Measurements from ENCODE around the gene CIAO1.

CIAO1 gene

DNA sequence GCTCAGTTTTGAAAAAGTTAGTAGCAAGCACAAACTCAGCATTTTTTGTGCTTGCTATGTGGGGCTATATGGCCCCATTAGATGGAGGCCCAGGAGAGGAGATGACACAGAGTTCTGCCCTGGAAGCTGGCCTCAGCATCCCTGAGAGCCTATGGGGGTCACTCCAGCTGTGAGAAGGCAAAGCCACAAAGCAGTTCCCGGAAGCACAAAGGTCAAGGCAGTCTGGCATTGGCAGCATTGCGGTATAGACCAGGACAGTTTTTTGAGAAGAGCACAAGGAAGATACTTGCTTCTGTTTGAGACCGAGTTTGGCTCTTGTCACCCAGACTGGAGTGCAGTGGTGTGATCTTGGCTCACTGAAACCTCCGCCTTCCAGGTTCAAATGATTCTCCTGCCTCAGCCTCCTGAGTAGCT, 51.6 kb downstream of the CIAO1 start:
- no peaks in the 10 kb centered on the region for H3K27me3 ChIP-seq (ENCODE audit: low read length)
- H3K4me2 ChIP-seq (ENCODE audit: low read depth, low read length, poor library complexity, severe bottlenecking) = no peak overlapping the region
- H3K4me3 ChIP-seq (ENCODE audit: insufficient read depth, low read length, poor library complexity, severe bottlenecking) = no peak overlapping the region
- no peak overlapping the region for H3K9ac ChIP-seq (ENCODE audit: low read length)
- no peaks in the 10 kb centered on the region for H3K9me2 ChIP-seq (replicated peaks; ENCODE audit: insufficient read depth, low read length)
- no peak overlapping the region for H2AFZ ChIP-seq (ENCODE audit: low read depth, low read length, severe bottlenecking)
- H3F3A ChIP-seq (ENCODE audit: insufficient read depth) = peaks cover 14% of the 10 kb centered on the region
- no peak overlapping the region for H3K27ac ChIP-seq (ENCODE audit: low read depth, low read length)
- no peaks in the 10 kb centered on the region for H4K20me1 ChIP-seq (ENCODE audit: low read depth, low read length)
- no peaks in the 10 kb centered on the region for H3K9me3 ChIP-seq (ENCODE audit: insufficient read depth, low read length)
- H3K79me2 ChIP-seq (ENCODE audit: insufficient read depth, low read length) = peaks cover 27% of the 10 kb centered on the region
- no peak for TF ChIP-seq EZH2phosphoT487 (conservative IDR thresholded peaks at IDR 0.05; ENCODE audit: low read length)
- TF ChIP-seq, protein P1, sequence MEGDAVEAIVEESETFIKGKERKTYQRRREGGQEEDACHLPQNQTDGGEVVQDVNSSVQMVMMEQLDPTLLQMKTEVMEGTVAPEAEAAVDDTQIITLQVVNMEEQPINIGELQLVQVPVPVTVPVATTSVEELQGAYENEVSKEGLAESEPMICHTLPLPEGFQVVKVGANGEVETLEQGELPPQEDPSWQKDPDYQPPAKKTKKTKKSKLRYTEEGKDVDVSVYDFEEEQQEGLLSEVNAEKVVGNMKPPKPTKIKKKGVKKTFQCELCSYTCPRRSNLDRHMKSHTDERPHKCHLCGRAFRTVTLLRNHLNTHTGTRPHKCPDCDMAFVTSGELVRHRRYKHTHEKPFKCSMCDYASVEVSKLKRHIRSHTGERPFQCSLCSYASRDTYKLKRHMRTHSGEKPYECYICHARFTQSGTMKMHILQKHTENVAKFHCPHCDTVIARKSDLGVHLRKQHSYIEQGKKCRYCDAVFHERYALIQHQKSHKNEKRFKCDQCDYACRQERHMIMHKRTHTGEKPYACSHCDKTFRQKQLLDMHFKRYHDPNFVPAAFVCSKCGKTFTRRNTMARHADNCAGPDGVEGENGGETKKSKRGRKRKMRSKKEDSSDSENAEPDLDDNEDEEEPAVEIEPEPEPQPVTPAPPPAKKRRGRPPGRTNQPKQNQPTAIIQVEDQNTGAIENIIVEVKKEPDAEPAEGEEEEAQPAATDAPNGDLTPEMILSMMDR (IDR thresholded peaks at IDR 0.05; ENCODE audit: insufficient read depth, low read length, poor library complexity, severe bottlenecking) = no peak
- no peaks in the 10 kb centered on the region for H3K36me3 ChIP-seq (ENCODE audit: low read length)

DNA sequence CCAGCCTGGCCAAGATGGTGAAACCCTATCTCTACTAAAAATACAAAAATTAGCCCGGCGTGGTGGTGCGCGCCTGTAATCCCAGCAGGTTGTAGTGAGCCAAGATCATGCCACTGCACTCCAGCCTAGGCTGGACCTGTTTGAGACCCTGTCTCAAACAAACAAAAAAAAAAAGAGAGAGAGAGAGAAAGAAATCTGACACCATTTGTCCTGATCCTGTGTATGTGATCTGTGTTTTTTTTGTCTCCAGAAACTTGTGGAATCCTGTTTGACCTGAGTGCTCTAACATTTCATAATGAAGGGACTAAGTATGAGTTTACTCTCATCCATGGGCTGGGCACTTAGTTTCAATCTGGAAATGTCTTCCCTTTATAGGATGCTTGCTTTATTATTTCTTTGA, 52.7 kb downstream of the CIAO1 start:
- no peak overlapping the region for H2AFZ ChIP-seq (ENCODE audit: low read depth, low read length, severe bottlenecking)
- H3F3A ChIP-seq (ENCODE audit: insufficient read depth) = peaks cover 14% of the 10 kb centered on the region
- TF ChIP-seq, protein P1 (IDR thresholded peaks at IDR 0.05; ENCODE audit: insufficient read depth, low read length, poor library complexity, severe bottlenecking) = no peak
- TF ChIP-seq EZH2phosphoT487 (conservative IDR thresholded peaks at IDR 0.05; ENCODE audit: low read length) = no peak
- no peaks in the 10 kb centered on the region for H3K27me3 ChIP-seq (ENCODE audit: low read length)
- no peaks in the 10 kb centered on the region for H4K20me1 ChIP-seq (ENCODE audit: low read depth, low read length)
- H3K9ac ChIP-seq (ENCODE audit: low read length) = no peak overlapping the region
- H3K4me3 ChIP-seq (ENCODE audit: insufficient read depth, low read length, poor library complexity, severe bottlenecking) = no peak overlapping the region
- H3K36me3 ChIP-seq (ENCODE audit: low read length) = no peaks in the 10 kb centered on the region
- H3K27ac ChIP-seq (ENCODE audit: low read depth, low read length) = peak overlapping the region; percentile 24; the same call in 1 of the 2 replicates
- H3K79me2 ChIP-seq (ENCODE audit: insufficient read depth, low read length) = peaks cover 27% of the 10 kb centered on the region
- peak overlapping the region; percentile 75 for H3K4me2 ChIP-seq (ENCODE audit: low read depth, low read length, poor library complexity, severe bottlenecking)
- H3K9me3 ChIP-seq (ENCODE audit: insufficient read depth, low read length) = no peaks in the 10 kb centered on the region
- H3K9me2 ChIP-seq (replicated peaks; ENCODE audit: insufficient read depth, low read length) = no peaks in the 10 kb centered on the region

DNA sequence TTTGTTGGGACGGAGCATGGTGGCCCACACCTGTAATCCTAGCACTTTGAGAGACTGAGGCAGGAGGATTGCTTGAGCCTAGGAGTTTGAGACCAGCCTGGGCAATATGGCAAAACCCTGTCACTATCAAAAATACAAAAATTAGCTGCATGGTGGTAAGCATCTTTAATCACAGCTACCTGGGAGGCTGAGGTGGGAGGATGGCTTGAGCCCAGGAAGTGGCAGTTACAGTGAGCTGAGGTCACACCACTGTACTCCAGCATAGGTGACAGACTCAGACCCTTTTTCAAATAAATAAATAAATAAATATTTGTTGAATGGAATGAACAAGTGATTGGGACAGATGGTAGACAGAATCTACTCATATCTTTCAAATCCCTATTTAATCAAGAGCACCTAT, 53.4 kb downstream of the CIAO1 start:
- H3K36me3 ChIP-seq (ENCODE audit: low read length) = no peaks in the 10 kb centered on the region
- H3K4me2 ChIP-seq (ENCODE audit: low read depth, low read length, poor library complexity, severe bottlenecking) = peak overlapping the region; percentile 75
- no peaks in the 10 kb centered on the region for H4K20me1 ChIP-seq (ENCODE audit: low read depth, low read length)
- no peaks in the 10 kb centered on the region for H3K9me3 ChIP-seq (ENCODE audit: insufficient read depth, low read length)
- no peaks in the 10 kb centered on the region for H3K9me2 ChIP-seq (replicated peaks; ENCODE audit: insufficient read depth, low read length)
- peaks cover 14% of the 10 kb centered on the region for H3F3A ChIP-seq (ENCODE audit: insufficient read depth)
- TF ChIP-seq, protein P1 (IDR thresholded peaks at IDR 0.05; ENCODE audit: insufficient read depth, low read length, poor library complexity, severe bottlenecking) = no peak
- no peak for TF ChIP-seq EZH2phosphoT487 (conservative IDR thresholded peaks at IDR 0.05; ENCODE audit: low read length)
- no peak overlapping the region for H2AFZ ChIP-seq (ENCODE audit: low read depth, low read length, severe bottlenecking)
- no peaks in the 10 kb centered on the region for H3K27me3 ChIP-seq (ENCODE audit: low read length)
- H3K4me3 ChIP-seq (ENCODE audit: insufficient read depth, low read length, poor library complexity, severe bottlenecking) = peak overlapping the region; percentile 66
- peaks cover 27% of the 10 kb centered on the region for H3K79me2 ChIP-seq (ENCODE audit: insufficient read depth, low read length)
- peak overlapping the region; percentile 24; the same call in 1 of the 2 replicates for H3K27ac ChIP-seq (ENCODE audit: low read depth, low read length)
- H3K9ac ChIP-seq (ENCODE audit: low read length) = peak overlapping the region; percentile 80
